Loucy (cell line): ENCODE data around the gene ST8SIA1.

ENCODE experiments used
- H2AFZ ChIP-seq: fragments of 200-600 bp; sonication (generic); 2 replicates; pipeline ENCODE4 v1.6.0; 2016; ENCODE audit warnings: antibody characterized with exemption, mild to moderate bottlenecking, low read length, moderate library complexity
- H3F3A ChIP-seq: fragments of 200-600 bp; 2 replicates; pipeline ENCODE4 v1.6.0; 2016; ENCODE audit warnings: antibody characterized with exemption, low read depth, mild to moderate bottlenecking
- H3K27me3 ChIP-seq: fragments of 200-600 bp; sonication (generic); 2 replicates; pipeline ENCODE4 v1.6.1; 2014; ENCODE audit warnings: low read length, mild to moderate bottlenecking; ENCODE audit not compliant: insufficient read depth, poor library complexity, severe bottlenecking
- H3K36me3 ChIP-seq: fragments of 200-600 bp; sonication (generic); 2 replicates; pipeline ENCODE4 v1.6.1; 2016; ENCODE audit warnings: low read length; ENCODE audit not compliant: insufficient read depth
- H3K4me1 ChIP-seq: fragments of 200-600 bp; sonication (generic); 2 replicates; pipeline ENCODE4 v1.5.1; 2014; ENCODE audit warnings: low read length, mild to moderate bottlenecking; ENCODE audit not compliant: insufficient read depth, poor library complexity, severe bottlenecking
- H3K4me2 ChIP-seq: fragments of 200-600 bp; sonication (generic); 2 replicates; pipeline ENCODE4 v1.6.0; 2014; ENCODE audit warnings: antibody characterized with exemption, low read length, low read depth, mild to moderate bottlenecking; ENCODE audit not compliant: poor library complexity, severe bottlenecking
- H3K4me3 ChIP-seq: fragments of 200-600 bp; sonication (generic); 2 replicates; pipeline ENCODE4 v1.5.1; 2014; ENCODE audit warnings: low read length, mild to moderate bottlenecking, mixed read lengths; ENCODE audit not compliant: poor library complexity, severe bottlenecking
- H3K79me2 ChIP-seq: fragments of 200-600 bp; sonication (generic); 2 replicates; pipeline ENCODE4 v1.6.1; 2014; ENCODE audit warnings: low read length; ENCODE audit not compliant: insufficient read depth
- H3K9ac ChIP-seq: fragments of 200-600 bp; sonication (generic); 2 replicates; pipeline ENCODE4 v1.6.0; 2014; ENCODE audit warnings: mild to moderate bottlenecking, low read depth, low read length, moderate library complexity; ENCODE audit not compliant: poor library complexity, severe bottlenecking
- H3K9me2 ChIP-seq: fragments of 200-600 bp; sonication (generic); replicated peaks from 2 replicates; pipeline ENCODE4 v1.6.1; 2016; ENCODE audit warnings: low read depth, low read length, mixed read lengths
- H3K9me3 ChIP-seq: fragments of 200-600 bp; sonication (generic); 2 replicates; pipeline ENCODE4 v1.6.1; 2014; ENCODE audit warnings: mild to moderate bottlenecking, antibody characterized with exemption, low read length, low read depth; ENCODE audit not compliant: insufficient read depth
- H4K20me1 ChIP-seq: fragments of 200-600 bp; sonication (generic); 2 replicates; pipeline ENCODE4 v1.6.0; 2014; ENCODE audit warnings: antibody characterized with exemption, low read length, mild to moderate bottlenecking; ENCODE audit not compliant: insufficient read depth, poor library complexity, severe bottlenecking
- EZH2phosphoT487 ChIP-seq: fragments of 200-600 bp; IDR thresholded peaks from 2 replicates; pipeline ENCODE4 v1.6.1; 2018; ENCODE audit warnings: antibody characterized with exemption, mild to moderate bottlenecking, moderate library complexity, borderline replicate concordance
- TF ChIP-seq, protein P1 (sequence below): fragments of 200-600 bp; sonication (generic); conservative IDR thresholded peaks from 2 replicates; pipeline ENCODE4 v1.5.1; 2014; ENCODE audit warnings: mild to moderate bottlenecking, antibody characterized with exemption, low read length

ST8SIA1 gene

DNA sequence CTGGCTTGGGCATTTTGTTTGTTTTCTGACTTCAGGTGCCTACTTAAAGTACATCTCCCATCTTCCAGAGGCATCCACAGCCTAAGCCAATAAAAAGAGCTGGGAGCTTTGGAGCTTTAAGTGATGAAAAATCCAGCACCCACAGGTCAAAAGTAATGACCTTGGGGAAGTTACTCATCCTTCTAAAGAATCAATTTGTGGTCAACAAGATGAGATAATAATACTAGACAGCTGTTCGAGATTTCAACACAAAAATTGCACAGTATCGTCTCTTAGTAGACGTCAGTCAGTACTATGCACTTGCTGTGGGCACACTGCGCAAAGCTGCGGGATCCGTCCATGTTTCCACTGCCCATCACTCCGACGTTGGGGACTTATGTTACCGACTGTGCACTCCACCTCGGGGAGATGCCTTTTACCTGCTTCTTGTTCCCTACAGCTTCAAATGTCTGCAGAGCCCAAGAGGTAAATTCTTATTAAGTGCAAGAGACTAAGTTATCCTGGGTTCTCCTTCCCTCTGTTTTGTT is 1.3 kb downstream of the ST8SIA1 start:
- no peak overlapping the region for H3K4me3 ChIP-seq
- H3K9me2 ChIP-seq = no peaks in the 10 kb centered on the region
- H3K36me3 ChIP-seq = no peaks in the 10 kb centered on the region
- no peaks in the 10 kb centered on the region for H3F3A ChIP-seq
- H3K9ac ChIP-seq = no peak overlapping the region
- H3K4me2 ChIP-seq = no peak overlapping the region
- TF ChIP-seq, protein P1, sequence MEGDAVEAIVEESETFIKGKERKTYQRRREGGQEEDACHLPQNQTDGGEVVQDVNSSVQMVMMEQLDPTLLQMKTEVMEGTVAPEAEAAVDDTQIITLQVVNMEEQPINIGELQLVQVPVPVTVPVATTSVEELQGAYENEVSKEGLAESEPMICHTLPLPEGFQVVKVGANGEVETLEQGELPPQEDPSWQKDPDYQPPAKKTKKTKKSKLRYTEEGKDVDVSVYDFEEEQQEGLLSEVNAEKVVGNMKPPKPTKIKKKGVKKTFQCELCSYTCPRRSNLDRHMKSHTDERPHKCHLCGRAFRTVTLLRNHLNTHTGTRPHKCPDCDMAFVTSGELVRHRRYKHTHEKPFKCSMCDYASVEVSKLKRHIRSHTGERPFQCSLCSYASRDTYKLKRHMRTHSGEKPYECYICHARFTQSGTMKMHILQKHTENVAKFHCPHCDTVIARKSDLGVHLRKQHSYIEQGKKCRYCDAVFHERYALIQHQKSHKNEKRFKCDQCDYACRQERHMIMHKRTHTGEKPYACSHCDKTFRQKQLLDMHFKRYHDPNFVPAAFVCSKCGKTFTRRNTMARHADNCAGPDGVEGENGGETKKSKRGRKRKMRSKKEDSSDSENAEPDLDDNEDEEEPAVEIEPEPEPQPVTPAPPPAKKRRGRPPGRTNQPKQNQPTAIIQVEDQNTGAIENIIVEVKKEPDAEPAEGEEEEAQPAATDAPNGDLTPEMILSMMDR = no peak
- TF ChIP-seq EZH2phosphoT487 = no peak
- no peaks in the 10 kb centered on the region for H3K27me3 ChIP-seq
- H3K79me2 ChIP-seq = no peaks in the 10 kb centered on the region
- H3K9me3 ChIP-seq = no peaks in the 10 kb centered on the region
- no peaks in the 10 kb centered on the region for H3K4me1 ChIP-seq
- no peak overlapping the region for H2AFZ ChIP-seq
- no peaks in the 10 kb centered on the region for H4K20me1 ChIP-seq

DNA sequence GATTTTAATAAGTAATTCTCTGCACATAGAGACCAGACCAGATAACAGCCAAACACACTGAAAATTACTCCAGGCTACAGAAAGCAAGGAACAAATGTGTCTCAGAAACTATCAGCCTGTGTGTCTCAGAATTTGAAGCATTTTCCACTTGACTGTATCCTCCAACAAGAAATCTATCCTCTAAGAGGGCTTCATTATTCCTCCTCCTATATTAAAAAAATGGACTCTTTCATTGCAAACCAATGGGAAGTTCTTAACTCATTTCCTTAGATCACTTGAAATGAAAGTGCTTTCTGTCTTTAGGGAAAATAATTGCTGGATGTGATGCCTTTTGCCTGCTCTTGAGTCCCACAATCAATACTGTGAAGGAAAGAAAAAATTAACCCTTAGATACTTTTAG is 2.3 kb downstream of the ST8SIA1 start:
- Histone ChIP-seq H3K9me3 (no peaks in the 10 kb centered on the region), H3K9ac (no peak overlapping the region), H3K79me2 (no peaks in the 10 kb centered on the region), H2AFZ (no peak overlapping the region), H3K27me3 (no peaks in the 10 kb centered on the region), H3K36me3 (no peaks in the 10 kb centered on the region), H3K4me3 (no peak overlapping the region), H3K4me2 (no peak overlapping the region), H3F3A (no peaks in the 10 kb centered on the region), H4K20me1 (no peaks in the 10 kb centered on the region), H3K4me1 (no peaks in the 10 kb centered on the region), H3K9me2 (no peaks in the 10 kb centered on the region)
- TF ChIP-seq, protein P1 = no peak

DNA sequence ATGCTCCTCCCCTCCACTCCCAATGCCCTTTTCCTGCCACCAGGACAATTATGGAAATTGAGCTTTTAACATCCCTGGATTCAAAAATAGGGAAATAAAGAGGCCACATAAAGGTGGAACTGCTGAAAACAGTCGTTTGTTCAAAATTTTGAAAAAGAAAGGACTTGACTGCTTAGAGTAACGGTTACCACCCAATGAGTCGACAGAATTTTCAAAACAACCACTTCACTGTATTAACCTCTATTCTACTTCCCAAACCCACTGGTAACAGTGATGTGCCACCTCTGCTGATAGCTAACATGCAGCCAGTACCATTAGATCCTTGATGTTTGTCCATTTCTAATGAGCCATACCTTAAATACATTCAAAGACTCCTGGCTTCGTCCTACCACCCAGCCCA is 4.9 kb downstream of the ST8SIA1 start:
- H4K20me1 ChIP-seq = no peaks in the 10 kb centered on the region
- no peaks in the 10 kb centered on the region for H3F3A ChIP-seq
- H3K9me2 ChIP-seq = no peaks in the 10 kb centered on the region
- H3K27me3 ChIP-seq = no peaks in the 10 kb centered on the region
- H3K4me3 ChIP-seq = no peak overlapping the region
- no peak overlapping the region for H3K4me2 ChIP-seq
- no peaks in the 10 kb centered on the region for H3K4me1 ChIP-seq
- H3K36me3 ChIP-seq = no peaks in the 10 kb centered on the region
- 0 out of 2 replicates have a peak overlapping the region, but pooled peaks have one; percentile 3 for H2AFZ ChIP-seq
- no peak for TF ChIP-seq EZH2phosphoT487
- TF ChIP-seq, protein P1 = no peak
- no peaks in the 10 kb centered on the region for H3K79me2 ChIP-seq
- H3K9me3 ChIP-seq = no peaks in the 10 kb centered on the region
- no peak overlapping the region for H3K9ac ChIP-seq
